GM20000 (cell line): Measurements from ENCODE around the gene MPL.

ENCODE experiments used
- DNase-seq: peaks from one replicate; pipeline ENCODE4 v3.0.0; 2012; ENCODE audit warnings: low spot score
- TF ChIP-seq, protein P1 (sequence below): IDR thresholded peaks from 2 replicates; pipeline ENCODE4 v1.5.1; 2012; ENCODE audit warnings: mild to moderate bottlenecking, control low read depth; ENCODE audit errors: extremely low read depth, missing control alignments

The MPL gene

GRCh38 chr1:43319288-43319687, 18.3 kb upstream of the MPL start:
- TF ChIP-seq, protein P1, sequence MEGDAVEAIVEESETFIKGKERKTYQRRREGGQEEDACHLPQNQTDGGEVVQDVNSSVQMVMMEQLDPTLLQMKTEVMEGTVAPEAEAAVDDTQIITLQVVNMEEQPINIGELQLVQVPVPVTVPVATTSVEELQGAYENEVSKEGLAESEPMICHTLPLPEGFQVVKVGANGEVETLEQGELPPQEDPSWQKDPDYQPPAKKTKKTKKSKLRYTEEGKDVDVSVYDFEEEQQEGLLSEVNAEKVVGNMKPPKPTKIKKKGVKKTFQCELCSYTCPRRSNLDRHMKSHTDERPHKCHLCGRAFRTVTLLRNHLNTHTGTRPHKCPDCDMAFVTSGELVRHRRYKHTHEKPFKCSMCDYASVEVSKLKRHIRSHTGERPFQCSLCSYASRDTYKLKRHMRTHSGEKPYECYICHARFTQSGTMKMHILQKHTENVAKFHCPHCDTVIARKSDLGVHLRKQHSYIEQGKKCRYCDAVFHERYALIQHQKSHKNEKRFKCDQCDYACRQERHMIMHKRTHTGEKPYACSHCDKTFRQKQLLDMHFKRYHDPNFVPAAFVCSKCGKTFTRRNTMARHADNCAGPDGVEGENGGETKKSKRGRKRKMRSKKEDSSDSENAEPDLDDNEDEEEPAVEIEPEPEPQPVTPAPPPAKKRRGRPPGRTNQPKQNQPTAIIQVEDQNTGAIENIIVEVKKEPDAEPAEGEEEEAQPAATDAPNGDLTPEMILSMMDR = no peak
- no peak for DNase-seq

- DNase-seq = no peak
- TF ChIP-seq, protein P1 = no peak
These were observed 17.9 kb upstream of the MPL start for GRCh38 chr1:43319766-43320165.

DNA sequence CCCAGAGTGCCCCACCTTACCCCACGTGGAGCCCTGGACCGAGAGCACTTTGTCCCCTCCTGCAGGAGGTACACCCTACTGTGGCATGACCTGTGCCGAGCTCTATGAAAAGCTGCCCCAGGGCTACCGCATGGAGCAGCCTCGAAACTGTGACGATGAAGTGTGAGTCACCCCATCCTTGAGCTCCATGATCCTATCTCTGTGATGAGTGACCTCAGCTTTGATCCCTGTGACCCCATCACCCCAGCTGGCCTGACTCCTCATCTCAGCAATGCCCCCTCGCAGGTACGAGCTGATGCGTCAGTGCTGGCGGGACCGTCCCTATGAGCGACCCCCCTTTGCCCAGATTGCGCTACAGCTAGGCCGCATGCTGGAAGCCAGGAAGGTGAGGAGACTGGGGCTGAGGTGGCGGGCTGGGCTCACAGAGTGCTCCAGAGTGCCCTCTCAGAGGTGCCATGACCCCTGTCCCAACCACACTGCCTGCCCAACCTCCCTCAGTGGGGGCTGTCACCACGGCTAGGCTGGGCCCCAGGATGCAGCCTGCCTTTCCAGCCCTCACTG, 16.2 kb upstream of the MPL start:
- DNase-seq = no peak
- TF ChIP-seq, protein P1 = no peak

DNA sequence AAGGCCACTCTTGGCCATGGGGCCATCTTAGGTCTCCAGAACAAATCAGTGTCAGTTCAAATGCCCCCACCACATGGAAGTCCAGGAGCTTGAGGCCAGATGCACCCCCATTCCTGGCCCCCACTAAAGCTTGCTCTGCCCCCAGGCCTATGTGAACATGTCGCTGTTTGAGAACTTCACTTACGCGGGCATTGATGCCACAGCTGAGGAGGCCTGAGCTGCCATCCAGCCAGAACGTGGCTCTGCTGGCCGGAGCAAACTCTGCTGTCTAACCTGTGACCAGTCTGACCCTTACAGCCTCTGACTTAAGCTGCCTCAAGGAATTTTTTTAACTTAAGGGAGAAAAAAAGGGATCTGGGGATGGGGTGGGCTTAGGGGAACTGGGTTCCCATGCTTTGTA, 15.1 kb upstream of the MPL start:
- TF ChIP-seq, protein P1 = no peak
- DNase-seq = no peak

- TF ChIP-seq, protein P1 = no peak
- no peak for DNase-seq
These were observed 12.8 kb upstream of the MPL start for GRCh38 chr1:43324810-43325209.

GRCh38 chr1:43325381-43325780, 12.2 kb upstream of the MPL start:
- TF ChIP-seq, protein P1 = no peak
- no peak for DNase-seq

GRCh38 chr1:43327549-43328292, 9.9 kb upstream of the MPL start:
- TF ChIP-seq, protein P1 = no peak
- DNase-seq = no peak
